ENCODE measurements around the gene EFL1.
"Not testable (repeated sequence)": the region's sequence is repeated elsewhere in the genome, so short reads cannot be mapped to it uniquely, and the experiment has no call there.

Gene EFL1

GRCh38 chr15:82282386-82282785 is 19.9 kb upstream of the EFL1 start:
- intact Hi-C loops (cut with DNase I); DNase-seq: not testable (repeated sequence)

- DNase-seq; intact Hi-C loops (cut with DNase I): not testable (repeated sequence)
These were observed 18.7 kb upstream of the EFL1 start for GRCh38 chr15:82281276-82281675.

- intact Hi-C loops (cut with DNase I): no loop called here
- DNase-seq: no peak
These were observed 12.9 kb upstream of the EFL1 start for GRCh38 chr15:82275410-82275809.

GRCh38 chr15:82272154-82272553 is 9.6 kb upstream of the EFL1 start:
- intact Hi-C loops (cut with DNase I): no loop called here
- no peak for DNase-seq

GRCh38 chr15:82268454-82268853 is 5.9 kb upstream of the EFL1 start:
- DNase-seq; intact Hi-C loops (cut with DNase I): not testable (repeated sequence)

- intact Hi-C loops (cut with DNase I); DNase-seq: not testable (repeated sequence)
These were observed 4.6 kb upstream of the EFL1 start for GRCh38 chr15:82267137-82267536.

- no peak for DNase-seq
- intact Hi-C loops (cut with DNase I): no loop called here
These were observed 816 bp upstream of the EFL1 start for GRCh38 chr15:82263350-82263749.

- peak in 2 of 10 donors; percentile 64 to 67 for DNase-seq
- intact Hi-C loops (cut with DNase I): not testable (repeated sequence)
These were observed 740 bp downstream of the EFL1 start for GRCh38 chr15:82261566-82262421.

- DNase-seq: not testable (repeated sequence)
These were observed 14.3 kb downstream of the EFL1 start for GRCh38 chr15:82248261-82248660.

GRCh38 chr15:82245956-82246355 is 16.6 kb downstream of the EFL1 start:
- intact Hi-C loops (cut with DNase I); DNase-seq: not testable (repeated sequence)

More at GRCh38 chr15:82248261-82248660, 14.3 kb downstream of the EFL1 start:
- intact Hi-C loops (cut with DNase I): not testable (repeated sequence)

GRCh38 chr15:82243644-82244043 is 18.9 kb downstream of the EFL1 start:
- DNase-seq; intact Hi-C loops (cut with DNase I): not testable (repeated sequence)

GRCh38 chr15:82241836-82242499 is 20.6 kb downstream of the EFL1 start:
- DNase-seq; intact Hi-C loops (cut with DNase I): not testable (repeated sequence)

GRCh38 chr15:82239685-82240391 is 22.7 kb downstream of the EFL1 start:
- intact Hi-C loops (cut with DNase I): no loop called here
- no peak for DNase-seq

GRCh38 chr15:82237944-82238534 is 24.5 kb downstream of the EFL1 start:
- intact Hi-C loops (cut with DNase I); DNase-seq: not testable (repeated sequence)

- DNase-seq: no peak
- intact Hi-C loops (cut with DNase I): no loop called here
These were observed 30.7 kb downstream of the EFL1 start for GRCh38 chr15:82231842-82232241.

GRCh38 chr15:82231233-82231632 is 31.3 kb downstream of the EFL1 start:
- intact Hi-C loops (cut with DNase I): no loop called here

GRCh38 chr15:82228750-82229149 is 33.8 kb downstream of the EFL1 start:
- no peak for DNase-seq
- intact Hi-C loops (cut with DNase I): no loop called here

More at GRCh38 chr15:82231233-82231632, 31.3 kb downstream of the EFL1 start:
- no peak for DNase-seq

- intact Hi-C loops (cut with DNase I): not testable (repeated sequence)
- peak in 2 of 10 donors; percentile 10 to 12 for DNase-seq
These were observed 41.0 kb downstream of the EFL1 start for GRCh38 chr15:82221535-82221934.

- DNase-seq; intact Hi-C loops (cut with DNase I): not testable (repeated sequence)
These were observed 46.4 kb downstream of the EFL1 start for GRCh38 chr15:82216092-82216491.

- DNase-seq; intact Hi-C loops (cut with DNase I): not testable (repeated sequence)
These were observed 50.3 kb downstream of the EFL1 start for GRCh38 chr15:82212201-82212600.
